Activated CD8-positive, alpha-beta T cell treated with anti-CD3 and anti-CD28 coated beads for 36 hours (primary cell): ENCODE data around the gene ADGRB3. TPM values are rescaled to one million over a fixed set of nuclear protein-coding genes. Genes with fewer than 3 reads are reported as not detected.
A peak's percentile ranks its signal among the peaks of the same experiment; 100 is the strongest.
"Not testable (repeated sequence)": the region's sequence is repeated elsewhere in the genome, so short reads cannot be mapped to it uniquely, and the experiment has no call there.

Source experiments
- ATAC-seq: fragments of 200-7000 bp; cut with Tn5 transposase; one replicate; pipeline ENCODE4 v1.10.0; 2021; ENCODE audit warnings: mild to moderate bottlenecking, moderate library complexity
- CTCF ChIA-PET: fragments of 350-600 bp; sonication (Branson Sonifier 250); formaldehyde crosslinking; loops from one replicate; lab custom pipeline; 2021; ENCODE audit warnings: antibody characterized with exemption; lab: Charles Lee
- POLR2A ChIA-PET: fragments of 350-600 bp; sonication (Branson Sonifier 250); formaldehyde crosslinking; loops from one replicate; lab custom pipeline; 2021; ENCODE audit warnings: antibody characterized with exemption; lab: Charles Lee
- DNase-seq: peaks from one replicate; pipeline ENCODE4 v3.0.0-alpha.2; 2020
- H3K27ac Mint-ChIP-seq: one replicate; pipeline ENCODE4 v1.8.0; 2021; ENCODE audit warnings: mild to moderate bottlenecking, mixed read lengths
- H3K27me3 Mint-ChIP-seq: one replicate; pipeline ENCODE4 v1.8.0; 2021; ENCODE audit warnings: mixed read lengths
- H3K36me3 Mint-ChIP-seq: one replicate; pipeline ENCODE4 v1.8.0; 2021; ENCODE audit warnings: low read depth, mixed read lengths
- H3K4me1 Mint-ChIP-seq: one replicate; pipeline ENCODE4 v1.8.0; 2021; ENCODE audit warnings: low read depth, mixed read lengths
- H3K4me3 Mint-ChIP-seq: one replicate; pipeline ENCODE4 v1.8.0; 2021; ENCODE audit warnings: mild to moderate bottlenecking, moderate library complexity, mixed read lengths
- H3K9me3 Mint-ChIP-seq: one replicate; pipeline ENCODE4 v1.8.0; 2021; ENCODE audit warnings: mixed read lengths
- intact Hi-C: fragments of 100-400 bp; cut with micrococcal nuclease; formaldehyde crosslinking; loops from one replicate; pipeline ENCODE4 v1.10.0; 2022
- total RNA-seq, 2 experiments: library from RNA; stranded (reverse); gene quantifications; one replicate each; pipeline ENCODE4 v1.2.3, GENCODE V29; 2021
- TF ChIP-seq, protein P1 (sequence below): fragments of 200-600 bp; IDR thresholded peaks from one replicate; pipeline ENCODE4 v1.8.0; 2022; ENCODE audit warnings: antibody characterized with exemption, mild to moderate bottlenecking

Gene ADGRB3
- total RNA-seq, 2 experiments from 2014 or later = not detected

DNA sequence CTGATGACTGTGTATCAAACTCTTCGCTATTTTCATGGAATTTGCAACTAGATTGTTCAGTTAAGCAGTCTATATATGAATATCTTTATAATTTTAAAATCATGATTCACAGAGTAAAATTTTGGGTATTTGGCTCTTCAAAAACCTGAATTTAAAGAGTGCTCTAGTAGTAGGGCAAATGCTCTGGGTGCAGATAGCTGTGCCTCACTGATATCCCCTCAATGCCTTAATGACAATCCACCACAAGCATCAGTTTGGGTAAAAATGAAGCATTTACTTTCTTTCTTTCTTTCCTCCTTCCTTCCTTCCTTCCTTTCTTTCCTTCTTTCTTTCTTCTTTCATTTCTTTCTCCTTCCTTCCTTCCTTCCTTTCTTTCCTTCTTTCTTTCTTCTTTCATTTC is 239.7 kb downstream of the ADGRB3 start:
- no peak for ATAC-seq
- CTCF ChIA-PET = no interaction called here

DNA sequence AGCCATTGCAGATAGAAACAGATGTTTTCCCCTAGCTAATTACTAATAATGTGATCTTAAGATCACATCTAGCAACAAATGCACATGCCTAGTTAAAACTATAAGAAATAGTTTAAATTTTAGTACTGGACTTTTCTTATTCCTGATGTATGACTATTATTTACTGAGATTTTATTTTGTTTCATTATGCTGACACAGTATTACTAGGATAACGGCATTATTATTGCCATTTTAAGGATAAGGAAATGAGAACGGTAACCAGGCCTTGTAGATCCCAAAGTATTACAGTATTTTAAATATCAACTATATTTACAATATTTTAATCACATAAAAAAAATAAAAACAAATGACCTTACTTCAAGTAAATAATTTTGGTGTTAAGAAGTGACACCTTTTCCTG is 240.3 kb downstream of the ADGRB3 start:
- ATAC-seq = no peak
- Mint-ChIP-seq H3K4me1 (no peaks in the 10 kb centered on the region), H3K27ac (no peak overlapping the region), H3K4me3 (no peak overlapping the region), H3K9me3 (no peaks in the 10 kb centered on the region), H3K27me3 (no peaks in the 10 kb centered on the region), H3K36me3 (no peaks in the 10 kb centered on the region)
- CTCF ChIA-PET = no interaction called here
- intact Hi-C loops = no loop called here
- TF ChIP-seq, protein P1, sequence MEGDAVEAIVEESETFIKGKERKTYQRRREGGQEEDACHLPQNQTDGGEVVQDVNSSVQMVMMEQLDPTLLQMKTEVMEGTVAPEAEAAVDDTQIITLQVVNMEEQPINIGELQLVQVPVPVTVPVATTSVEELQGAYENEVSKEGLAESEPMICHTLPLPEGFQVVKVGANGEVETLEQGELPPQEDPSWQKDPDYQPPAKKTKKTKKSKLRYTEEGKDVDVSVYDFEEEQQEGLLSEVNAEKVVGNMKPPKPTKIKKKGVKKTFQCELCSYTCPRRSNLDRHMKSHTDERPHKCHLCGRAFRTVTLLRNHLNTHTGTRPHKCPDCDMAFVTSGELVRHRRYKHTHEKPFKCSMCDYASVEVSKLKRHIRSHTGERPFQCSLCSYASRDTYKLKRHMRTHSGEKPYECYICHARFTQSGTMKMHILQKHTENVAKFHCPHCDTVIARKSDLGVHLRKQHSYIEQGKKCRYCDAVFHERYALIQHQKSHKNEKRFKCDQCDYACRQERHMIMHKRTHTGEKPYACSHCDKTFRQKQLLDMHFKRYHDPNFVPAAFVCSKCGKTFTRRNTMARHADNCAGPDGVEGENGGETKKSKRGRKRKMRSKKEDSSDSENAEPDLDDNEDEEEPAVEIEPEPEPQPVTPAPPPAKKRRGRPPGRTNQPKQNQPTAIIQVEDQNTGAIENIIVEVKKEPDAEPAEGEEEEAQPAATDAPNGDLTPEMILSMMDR = no peak
- no peak for DNase-seq
- POLR2A ChIA-PET = no interaction called here

More for the DNA sequence above, 239.7 kb downstream of the ADGRB3 start:
- POLR2A ChIA-PET = no interaction called here
- intact Hi-C loops = no loop called here
- no peak overlapping the region for H3K27ac Mint-ChIP-seq
- H3K36me3 Mint-ChIP-seq = no peaks in the 10 kb centered on the region
- no peak overlapping the region for H3K4me3 Mint-ChIP-seq
- no peak for DNase-seq
- H3K27me3 Mint-ChIP-seq = no peaks in the 10 kb centered on the region
- no peaks in the 10 kb centered on the region for H3K4me1 Mint-ChIP-seq
- H3K9me3 Mint-ChIP-seq = no peaks in the 10 kb centered on the region
- TF ChIP-seq, protein P1 = no peak

DNA sequence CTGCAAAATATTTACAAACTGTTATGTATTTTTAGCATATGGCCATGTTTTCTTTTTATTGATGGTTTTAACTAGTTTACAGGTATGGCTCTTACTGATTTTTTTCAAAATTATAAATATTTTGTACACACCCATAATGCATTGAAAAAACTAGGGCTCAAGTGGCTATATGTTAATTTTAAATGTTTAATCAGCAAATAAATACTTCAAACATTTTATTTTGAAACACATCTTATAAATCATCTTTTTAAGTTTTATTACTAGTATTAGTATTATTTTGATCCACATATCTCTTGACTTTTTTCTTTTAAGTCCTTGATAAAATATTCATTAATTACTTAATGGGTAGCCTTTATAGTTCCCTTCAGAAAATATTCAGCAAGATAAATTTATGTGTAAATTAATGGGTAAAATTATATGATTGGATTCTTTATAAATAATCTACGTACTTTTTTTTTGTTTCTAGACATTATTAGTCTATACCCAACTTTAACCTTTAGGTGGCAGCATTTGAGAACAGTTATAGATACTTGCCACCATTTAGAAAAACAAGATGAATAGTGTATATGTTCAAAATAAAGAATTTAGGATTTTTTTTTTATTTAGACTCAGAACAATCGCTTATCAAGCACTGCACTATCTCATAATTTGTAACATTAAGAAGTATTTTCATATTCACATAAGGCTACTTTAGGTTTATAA is 241.9 kb downstream of the ADGRB3 start:
- H3K36me3 Mint-ChIP-seq = no peaks in the 10 kb centered on the region
- intact Hi-C loops = no loop called here
- H3K9me3 Mint-ChIP-seq = no peaks in the 10 kb centered on the region
- H3K4me1 Mint-ChIP-seq = no peaks in the 10 kb centered on the region
- TF ChIP-seq, protein P1 = peak; percentile 51
- DNase-seq (no peak), ATAC-seq (no peak)
- ChIA-PET POLR2A (no interaction called here), CTCF (no interaction called here)
- H3K27ac Mint-ChIP-seq = no peak overlapping the region
- H3K4me3 Mint-ChIP-seq = no peak overlapping the region
- H3K27me3 Mint-ChIP-seq = no peaks in the 10 kb centered on the region

DNA sequence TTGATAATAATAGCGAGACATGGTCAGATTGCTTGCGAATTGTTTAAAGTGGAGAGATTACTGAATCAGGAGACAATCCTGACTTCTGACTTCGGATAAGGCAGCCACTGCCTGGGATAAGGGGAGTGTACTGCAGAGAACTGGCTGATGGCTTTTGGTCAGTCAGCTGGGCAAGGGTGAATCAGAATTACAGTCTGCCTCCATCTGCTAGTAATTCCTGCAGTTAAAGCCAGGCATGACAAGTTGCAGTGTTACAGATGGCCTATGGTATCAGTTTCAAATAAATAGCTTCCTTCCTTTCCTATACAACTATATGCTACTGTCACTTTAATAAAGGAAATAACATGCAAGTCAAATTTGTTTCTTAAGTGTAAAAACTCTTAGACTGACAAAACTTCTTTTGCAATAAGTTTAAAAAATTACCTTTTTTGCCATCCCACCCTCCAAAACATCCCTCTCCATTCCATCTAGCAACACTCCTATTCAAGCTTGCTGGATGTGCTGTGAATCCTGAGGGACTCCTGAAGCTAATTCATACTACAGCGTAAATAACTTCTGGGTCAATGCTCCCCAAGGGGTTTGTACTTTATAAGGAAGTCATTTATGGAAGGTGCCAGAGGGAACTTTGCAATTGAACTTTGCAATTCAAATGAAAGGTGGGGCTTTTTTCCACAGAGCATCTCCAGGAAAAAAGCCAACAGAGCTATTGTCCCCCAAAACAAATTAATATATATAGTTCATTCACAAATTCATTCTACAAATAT is 245.2 kb downstream of the ADGRB3 start:
- Mint-ChIP-seq H3K4me1 (no peaks in the 10 kb centered on the region), H3K36me3 (no peaks in the 10 kb centered on the region), H3K27ac (no peak overlapping the region), H3K4me3 (no peak overlapping the region), H3K27me3 (no peaks in the 10 kb centered on the region), H3K9me3 (no peaks in the 10 kb centered on the region)
- DNase-seq = no peak
- ATAC-seq = no peak
- ChIA-PET POLR2A (no interaction called here), CTCF (interaction anchor here (0.7 to 1.3 kb wide), 3 partner anchors 71 to 116 kb away, joined by 3 read pairs; no protein-coding TSS in a partner anchor)
- intact Hi-C loops = no loop called here
- TF ChIP-seq, protein P1 = no peak

DNA sequence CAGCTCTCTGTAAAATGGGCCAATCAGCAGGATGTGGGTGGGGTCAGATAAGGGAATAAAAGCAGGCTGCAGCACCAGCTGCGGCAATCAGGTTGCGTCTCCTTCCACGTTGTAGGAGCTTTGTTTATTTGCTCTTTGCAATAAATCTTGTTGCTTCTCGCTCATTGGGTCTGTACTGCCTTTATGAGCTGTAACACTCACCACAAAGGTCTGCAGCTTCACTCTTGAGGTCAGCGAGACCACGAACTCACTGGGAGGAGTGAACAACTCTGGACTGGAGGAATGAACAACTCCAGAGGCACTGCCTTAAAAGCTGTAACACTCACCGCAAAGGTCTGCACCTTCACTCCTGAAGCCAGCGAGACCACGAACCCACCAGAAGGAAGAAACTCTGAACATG is 248.2 kb downstream of the ADGRB3 start:
- H3K4me1 Mint-ChIP-seq, POLR2A ChIA-PET, CTCF ChIA-PET, H3K4me3 Mint-ChIP-seq, DNase-seq, H3K27me3 Mint-ChIP-seq, H3K9me3 Mint-ChIP-seq, ATAC-seq, intact Hi-C loops, H3K36me3 Mint-ChIP-seq, H3K27ac Mint-ChIP-seq: not testable (repeated sequence)
